IMR-90 (cell line): ENCODE results near the gene TAS2R38.

Source experiments
- BHLHE40 ChIP-seq: fragments of 150-350 bp; IDR thresholded peaks from 2 replicates; pipeline ENCODE4 v1.6.1; 2016; ENCODE audit warnings: mild to moderate bottlenecking, low read depth, low read length
- CTCF ChIP-seq: conservative IDR thresholded peaks from 2 replicates; pipeline ENCODE4 v1.5.1; 2012; ENCODE audit warnings: mild to moderate bottlenecking, low read depth, low read length, improper control_type of control experiment
- ELK1 ChIP-seq: fragments of 150-350 bp; IDR thresholded peaks from 2 replicates; pipeline ENCODE4 v1.6.1; 2016; ENCODE audit warnings: low read depth, mild to moderate bottlenecking, low read length, moderate library complexity, borderline replicate concordance
- RAD21 ChIP-seq: IDR thresholded peaks from 2 replicates; pipeline ENCODE4 v1.6.1; 2012; ENCODE audit warnings: low read length, improper control_type of control experiment

- TF ChIP-seq CTCF (no peak), RAD21 (no peak), BHLHE40 (no peak), ELK1 (no peak)
Measured at GRCh38 chr7:142010952-142011548, 37.5 kb upstream of the TAS2R38 start.
